Measurements from ENCODE around the gene SMARCA2.

SMARCA2 gene

GRCh38 chr9:2152966-2153629 is 138.0 kb downstream of the SMARCA2 start:
- TF ChIP-seq EZH2phosphoT487 (conservative IDR thresholded peaks at IDR 0.05; ENCODE audit: low read length) (no peak), CTCF (IDR thresholded peaks at IDR 0.05; ENCODE audit: insufficient read depth, low read length, poor library complexity, severe bottlenecking) (no peak)
- Histone ChIP-seq H3K27ac (ENCODE audit: low read depth, low read length) (no peak overlapping the region), H3K79me2 (ENCODE audit: insufficient read depth, low read length) (no peaks in the 10 kb centered on the region), H3K9me3 (ENCODE audit: insufficient read depth, low read length) (no peaks in the 10 kb centered on the region), H3K27me3 (ENCODE audit: low read length) (no peaks in the 10 kb centered on the region), H3K4me3 (ENCODE audit: insufficient read depth, low read length, poor library complexity, severe bottlenecking) (no peak overlapping the region), H3K9me2 (replicated peaks; ENCODE audit: insufficient read depth, low read length) (no peaks in the 10 kb centered on the region), H3K9ac (ENCODE audit: low read length) (no peak overlapping the region), H2AFZ (ENCODE audit: low read depth, low read length, severe bottlenecking) (no peak overlapping the region), H3K36me3 (ENCODE audit: low read length) (no peaks in the 10 kb centered on the region), H3F3A (ENCODE audit: insufficient read depth) (no peaks in the 10 kb centered on the region), H3K4me2 (ENCODE audit: low read depth, low read length, poor library complexity, severe bottlenecking) (no peak overlapping the region), H4K20me1 (ENCODE audit: low read depth, low read length) (no peaks in the 10 kb centered on the region)

GRCh38 chr9:2153630-2154217 is 138.6 kb downstream of the SMARCA2 start:
- no peak overlapping the region for H3K9ac ChIP-seq (ENCODE audit: low read length)
- no peak overlapping the region for H2AFZ ChIP-seq (ENCODE audit: low read depth, low read length, severe bottlenecking)
- no peaks in the 10 kb centered on the region for H3K36me3 ChIP-seq (ENCODE audit: low read length)
- no peaks in the 10 kb centered on the region for H3F3A ChIP-seq (ENCODE audit: insufficient read depth)
- no peaks in the 10 kb centered on the region for H3K9me2 ChIP-seq (replicated peaks; ENCODE audit: insufficient read depth, low read length)
- no peak overlapping the region for H3K27ac ChIP-seq (ENCODE audit: low read depth, low read length)
- H4K20me1 ChIP-seq (ENCODE audit: low read depth, low read length), result no peaks in the 10 kb centered on the region
- H3K79me2 ChIP-seq (ENCODE audit: insufficient read depth, low read length), result no peaks in the 10 kb centered on the region
- no peak overlapping the region for H3K4me2 ChIP-seq (ENCODE audit: low read depth, low read length, poor library complexity, severe bottlenecking)
- no peaks in the 10 kb centered on the region for H3K9me3 ChIP-seq (ENCODE audit: insufficient read depth, low read length)
- TF ChIP-seq EZH2phosphoT487 (conservative IDR thresholded peaks at IDR 0.05; ENCODE audit: low read length), result no peak
- H3K27me3 ChIP-seq (ENCODE audit: low read length), result no peaks in the 10 kb centered on the region
- no peak overlapping the region for H3K4me3 ChIP-seq (ENCODE audit: insufficient read depth, low read length, poor library complexity, severe bottlenecking)

GRCh38 chr9:2154731-2155130 is 139.6 kb downstream of the SMARCA2 start:
- Histone ChIP-seq H3K4me3 (ENCODE audit: insufficient read depth, low read length, poor library complexity, severe bottlenecking) (no peak overlapping the region), H3K9ac (ENCODE audit: low read length) (no peak overlapping the region), H3K27me3 (ENCODE audit: low read length) (no peaks in the 10 kb centered on the region), H3K36me3 (ENCODE audit: low read length) (no peaks in the 10 kb centered on the region), H3K27ac (ENCODE audit: low read depth, low read length) (no peak overlapping the region), H3K79me2 (ENCODE audit: insufficient read depth, low read length) (no peaks in the 10 kb centered on the region), H3K9me3 (ENCODE audit: insufficient read depth, low read length) (no peaks in the 10 kb centered on the region), H3F3A (ENCODE audit: insufficient read depth) (no peaks in the 10 kb centered on the region), H2AFZ (ENCODE audit: low read depth, low read length, severe bottlenecking) (no peak overlapping the region), H3K4me2 (ENCODE audit: low read depth, low read length, poor library complexity, severe bottlenecking) (no peak overlapping the region), H4K20me1 (ENCODE audit: low read depth, low read length) (no peaks in the 10 kb centered on the region), H3K9me2 (replicated peaks; ENCODE audit: insufficient read depth, low read length) (no peaks in the 10 kb centered on the region)
- TF ChIP-seq CTCF (IDR thresholded peaks at IDR 0.05; ENCODE audit: insufficient read depth, low read length, poor library complexity, severe bottlenecking) (no peak), EZH2phosphoT487 (conservative IDR thresholded peaks at IDR 0.05; ENCODE audit: low read length) (no peak)

GRCh38 chr9:2155966-2156365 is 140.8 kb downstream of the SMARCA2 start:
- H2AFZ ChIP-seq (ENCODE audit: low read depth, low read length, severe bottlenecking), result no peak overlapping the region
- H3F3A ChIP-seq (ENCODE audit: insufficient read depth), result no peaks in the 10 kb centered on the region
- TF ChIP-seq EZH2phosphoT487 (conservative IDR thresholded peaks at IDR 0.05; ENCODE audit: low read length) (no peak), CTCF (IDR thresholded peaks at IDR 0.05; ENCODE audit: insufficient read depth, low read length, poor library complexity, severe bottlenecking) (no peak)
- no peak overlapping the region for H3K4me3 ChIP-seq (ENCODE audit: insufficient read depth, low read length, poor library complexity, severe bottlenecking)
- H3K4me2 ChIP-seq (ENCODE audit: low read depth, low read length, poor library complexity, severe bottlenecking), result no peak overlapping the region
- H3K27me3 ChIP-seq (ENCODE audit: low read length), result no peaks in the 10 kb centered on the region
- H4K20me1 ChIP-seq (ENCODE audit: low read depth, low read length), result no peaks in the 10 kb centered on the region
- H3K9me2 ChIP-seq (replicated peaks; ENCODE audit: insufficient read depth, low read length), result no peaks in the 10 kb centered on the region
- H3K9ac ChIP-seq (ENCODE audit: low read length), result no peak overlapping the region
- no peaks in the 10 kb centered on the region for H3K36me3 ChIP-seq (ENCODE audit: low read length)
- no peaks in the 10 kb centered on the region for H3K9me3 ChIP-seq (ENCODE audit: insufficient read depth, low read length)
- H3K79me2 ChIP-seq (ENCODE audit: insufficient read depth, low read length), result no peaks in the 10 kb centered on the region
- H3K27ac ChIP-seq (ENCODE audit: low read depth, low read length), result no peak overlapping the region

Measured in SU-DHL-6 (cell line).